ENCODE data around the gene EPS8L3. TPM values are rescaled to one million over a fixed set of nuclear protein-coding genes. Genes with fewer than 3 reads are reported as not detected.

Gene EPS8L3
- total RNA-seq, 1 experiment from 2014 or later, result 0.17 TPM

- TF ChIP-seq ZNF281 (CRISPR knock-in tag; IDR thresholded peaks at IDR 0.05), result no peak
- no peak for TF ChIP-seq RORB (CRISPR knock-in tag; IDR thresholded peaks at IDR 0.05)
- no peak for TF ChIP-seq GRHL2 (CRISPR knock-in tag; IDR thresholded peaks at IDR 0.05; ENCODE audit: insufficient replicate concordance, severe bottlenecking)
- TF ChIP-seq KAT7 (CRISPR knock-in tag; IDR thresholded peaks at IDR 0.05; ENCODE audit: borderline replicate concordance), result no peak
- no peak for TF ChIP-seq HMGXB4 (CRISPR knock-in tag; IDR thresholded peaks at IDR 0.05)
- no peak for TF ChIP-seq E2F4 (CRISPR knock-in tag; IDR thresholded peaks at IDR 0.05; ENCODE audit: borderline replicate concordance, low read depth)
These were observed 36.9 kb downstream of the EPS8L3 start (continued) for GRCh38 chr1:109726728-109727373.

- POLR2A ChIA-PET, result no interaction called here
- Mint-ChIP-seq H3K9me3 (peaks cover 32% of the 10 kb centered on the region), H3K4me3 (no peak overlapping the region)
- TF ChIP-seq E2F1 (CRISPR knock-in tag; IDR thresholded peaks at IDR 0.05) (no peak), SMAD3 (CRISPR knock-in tag; IDR thresholded peaks at IDR 0.05; ENCODE audit: borderline replicate concordance) (no peak), CREB1 (CRISPR knock-in tag; IDR thresholded peaks at IDR 0.05) (no peak), ZNF671 (CRISPR knock-in tag; IDR thresholded peaks at IDR 0.05) (no peak), ZNF219 (CRISPR knock-in tag; IDR thresholded peaks at IDR 0.05; ENCODE audit: borderline replicate concordance) (no peak), ZNF512 (CRISPR knock-in tag; IDR thresholded peaks at IDR 0.05; ENCODE audit: borderline replicate concordance) (no peak), GABPB1 (CRISPR knock-in tag; IDR thresholded peaks at IDR 0.05) (no peak), ZNF396 (CRISPR knock-in tag; IDR thresholded peaks at IDR 0.05; ENCODE audit: borderline replicate concordance) (no peak), TP53 (CRISPR knock-in tag; IDR thresholded peaks at IDR 0.05) (no peak), ZSCAN18 (CRISPR knock-in tag; IDR thresholded peaks at IDR 0.05) (no peak), AR (CRISPR knock-in tag; IDR thresholded peaks at IDR 0.05) (no peak), NR1H2 (CRISPR knock-in tag; IDR thresholded peaks at IDR 0.05) (no peak), ZMAT4 (CRISPR knock-in tag; IDR thresholded peaks at IDR 0.05) (no peak)
These were observed 37.7 kb downstream of the EPS8L3 start for GRCh38 chr1:109726007-109726406.

More at GRCh38 chr1:109726007-109726406, 37.7 kb downstream of the EPS8L3 start:
- DNase-seq (ENCODE audit: low spot score) (no peak), ATAC-seq (no peak)
- Mint-ChIP-seq H3K27ac (no peak overlapping the region), H3K36me3 (peaks cover 21% of the 10 kb centered on the region), H3K4me1 (peaks cover 13% of the 10 kb centered on the region), H3K27me3 (ENCODE audit: low read depth) (peaks cover 25% of the 10 kb centered on the region)
- CTCF ChIA-PET, result no interaction called here
